Fibroblast of skin of left biceps (primary cell): ENCODE data around the gene ATG2B.

Experiments used
- DNase-seq, 2 experiments: peaks; one replicate each; pipeline ENCODE4 v3.0.0-alpha.2; 2013; ENCODE audit warnings: low read depth in 2 of 2

Gene ATG2B

DNA sequence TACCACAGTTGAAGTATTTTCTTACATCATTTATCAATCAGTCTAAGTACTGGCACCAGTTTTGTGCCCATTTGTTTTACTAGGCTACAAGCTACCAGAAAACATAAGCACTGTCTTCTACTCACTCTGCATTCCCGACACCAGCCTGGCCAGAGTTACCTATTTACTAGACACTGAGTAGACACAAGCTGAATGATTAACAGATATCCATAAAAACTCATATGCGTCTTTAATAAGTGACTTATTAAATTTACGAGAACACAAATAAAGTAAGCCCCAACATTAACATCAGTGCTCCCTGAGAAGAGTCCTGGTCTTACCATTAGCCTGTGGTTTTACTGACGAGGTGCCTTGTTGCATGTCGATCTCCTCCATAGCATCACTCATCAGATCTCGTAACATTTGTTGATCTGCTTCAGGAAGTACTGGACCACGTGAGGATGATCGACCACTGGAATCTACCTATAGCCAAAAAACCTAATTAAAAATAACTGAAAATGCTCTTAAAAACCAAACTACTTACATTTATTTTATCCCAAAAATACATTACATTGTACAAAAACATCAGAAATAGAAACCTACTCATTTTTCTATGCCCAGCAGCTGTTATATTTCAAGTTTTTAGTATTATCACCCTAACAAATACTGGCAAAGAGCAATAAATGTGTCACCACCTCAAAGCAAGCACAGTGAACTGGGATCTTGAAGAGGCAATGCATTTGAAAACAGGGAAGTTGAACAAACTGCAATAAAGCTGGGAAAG is 53.8 kb downstream of the ATG2B start:
- DNase-seq: no peak

DNA sequence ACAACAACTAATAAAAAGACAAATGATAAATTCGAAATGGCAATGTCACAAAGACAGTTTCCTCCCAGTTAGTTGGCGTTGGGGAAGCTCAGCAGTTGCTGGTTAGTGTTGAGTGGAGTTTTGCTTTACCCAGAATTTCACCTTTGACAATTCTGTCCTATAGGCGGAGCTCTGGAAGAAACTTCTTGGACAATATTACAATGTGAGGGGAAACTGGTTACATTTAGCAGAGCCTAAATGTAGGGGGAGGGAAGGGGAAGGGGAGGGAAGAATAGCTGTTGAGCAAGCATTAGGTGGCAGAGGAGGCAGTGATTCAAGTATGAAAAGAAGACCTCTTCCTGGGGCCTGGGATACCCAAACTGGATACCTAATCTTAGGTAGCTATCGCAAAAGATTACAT is 55.7 kb downstream of the ATG2B start:
- DNase-seq: no peak

DNA sequence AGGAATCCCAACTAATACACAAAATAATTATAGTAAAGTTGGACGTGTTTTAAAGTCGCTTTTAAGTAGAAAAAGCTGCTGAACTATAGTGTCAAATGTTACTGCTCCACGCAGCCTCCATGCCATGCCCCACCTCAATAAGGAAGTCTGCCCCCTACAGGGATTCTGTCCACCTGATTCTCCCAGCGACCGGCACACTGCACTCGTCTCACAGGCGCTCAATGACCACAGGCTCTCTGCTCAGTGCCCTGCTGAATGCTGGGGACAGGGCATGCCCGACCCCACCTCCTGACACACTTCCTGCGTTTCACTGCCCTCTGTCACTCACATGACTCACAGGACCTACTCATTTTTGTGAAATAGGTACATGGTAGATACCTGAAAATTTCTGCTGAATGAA is 58.2 kb downstream of the ATG2B start:
- DNase-seq: no peak

DNA sequence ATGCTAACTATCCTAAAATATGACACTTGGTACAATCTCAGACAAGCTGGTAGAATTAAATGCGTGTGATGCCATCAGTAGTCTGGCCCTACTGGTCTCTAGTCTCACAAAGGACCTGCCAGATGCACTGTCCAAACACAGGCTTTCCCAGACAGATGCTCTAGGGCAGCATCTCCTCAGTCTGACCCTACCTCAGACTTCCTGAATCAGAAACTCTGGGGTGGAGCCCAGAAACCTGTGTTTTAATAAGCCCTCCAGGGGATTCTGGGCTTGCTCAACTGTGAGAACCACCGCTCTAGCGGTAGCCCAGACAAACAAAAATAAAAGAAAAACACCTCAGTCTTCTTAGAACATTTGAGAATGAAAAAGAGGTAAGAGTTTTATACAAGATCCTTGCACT is 59.2 kb downstream of the ATG2B start:
- no peak for DNase-seq

- DNase-seq: no peak
Observed at GRCh38 chr14:96299441-96299840, 63.7 kb downstream of the ATG2B start.

GRCh38 chr14:96297997-96298515 is 65.1 kb downstream of the ATG2B start:
- no peak for DNase-seq

- no peak for DNase-seq
Observed at GRCh38 chr14:96297000-96297399, 66.1 kb downstream of the ATG2B start.

GRCh38 chr14:96294246-96294645 is 68.9 kb downstream of the ATG2B start:
- no peak for DNase-seq

DNA sequence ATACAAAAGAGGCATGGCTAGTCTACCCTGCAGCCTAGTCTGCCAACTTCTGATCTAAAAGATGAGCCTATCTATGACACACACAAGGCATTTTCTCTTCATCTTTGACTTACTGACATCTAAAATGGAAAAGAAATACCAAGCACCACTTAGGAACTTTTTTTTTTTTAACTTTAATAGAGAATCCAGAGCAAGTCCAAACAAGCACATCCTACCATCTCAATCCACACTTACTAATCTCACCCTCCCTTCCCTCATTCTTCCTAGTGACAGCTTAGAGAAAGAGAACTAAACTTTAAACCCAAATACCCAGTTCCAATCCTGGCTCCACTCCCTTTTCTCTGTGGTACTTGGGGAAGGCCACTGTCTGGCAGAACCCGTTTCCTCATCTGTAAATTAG is 75.3 kb downstream of the ATG2B start:
- DNase-seq: no peak

GRCh38 chr14:96286251-96286650 is 76.9 kb downstream of the ATG2B start:
- DNase-seq: no peak

GRCh38 chr14:96285667-96286066 is 77.5 kb downstream of the ATG2B start:
- no peak for DNase-seq

DNA sequence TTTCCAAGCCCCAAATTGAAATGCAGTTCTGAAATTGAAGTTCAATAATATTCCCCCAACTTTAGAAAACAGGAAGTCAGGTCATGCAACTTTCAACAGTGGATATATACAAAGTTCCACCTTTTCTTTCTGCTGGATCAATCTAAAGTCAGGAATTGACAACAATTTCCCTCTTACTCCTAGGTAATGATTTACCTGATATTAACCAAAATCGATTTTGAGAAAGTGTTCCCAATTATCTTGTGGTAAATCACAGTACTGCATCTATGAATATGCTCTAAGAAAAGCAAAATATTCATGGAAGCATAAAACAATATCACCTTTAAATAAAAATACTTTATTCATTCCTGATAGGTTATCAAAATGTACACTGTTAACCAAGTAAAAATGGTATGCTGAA is 78.7 kb downstream of the ATG2B start:
- DNase-seq: no peak

- DNase-seq: no peak
Observed at GRCh38 chr14:96284008-96284407, 79.1 kb downstream of the ATG2B start.

GRCh38 chr14:96281486-96281885 is 81.7 kb downstream of the ATG2B start:
- no peak for DNase-seq

DNA sequence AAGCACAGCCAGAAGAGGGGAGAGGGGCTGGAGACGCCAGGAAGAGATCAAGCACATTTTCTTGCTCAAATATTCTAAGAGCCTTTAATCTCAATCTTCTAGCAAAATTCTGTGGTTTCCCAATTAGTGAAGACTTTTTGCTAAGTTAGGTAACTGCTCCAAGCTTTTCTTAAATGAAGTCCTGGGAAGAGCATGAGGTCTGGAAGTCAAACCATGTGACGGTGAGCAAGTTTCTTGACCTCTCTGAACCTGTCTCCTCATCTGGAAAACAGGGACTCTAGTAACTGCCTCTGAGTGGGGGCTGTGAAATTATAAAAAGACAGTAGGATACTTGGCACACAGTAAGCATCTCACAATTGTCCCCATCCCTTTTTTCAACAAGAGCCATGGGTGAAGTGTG is 83.0 kb downstream of the ATG2B start:
- DNase-seq: no peak

GRCh38 chr14:96279564-96279963 is 83.6 kb downstream of the ATG2B start:
- no peak for DNase-seq

GRCh38 chr14:96277890-96278289 is 85.3 kb downstream of the ATG2B start:
- DNase-seq: no peak

DNA sequence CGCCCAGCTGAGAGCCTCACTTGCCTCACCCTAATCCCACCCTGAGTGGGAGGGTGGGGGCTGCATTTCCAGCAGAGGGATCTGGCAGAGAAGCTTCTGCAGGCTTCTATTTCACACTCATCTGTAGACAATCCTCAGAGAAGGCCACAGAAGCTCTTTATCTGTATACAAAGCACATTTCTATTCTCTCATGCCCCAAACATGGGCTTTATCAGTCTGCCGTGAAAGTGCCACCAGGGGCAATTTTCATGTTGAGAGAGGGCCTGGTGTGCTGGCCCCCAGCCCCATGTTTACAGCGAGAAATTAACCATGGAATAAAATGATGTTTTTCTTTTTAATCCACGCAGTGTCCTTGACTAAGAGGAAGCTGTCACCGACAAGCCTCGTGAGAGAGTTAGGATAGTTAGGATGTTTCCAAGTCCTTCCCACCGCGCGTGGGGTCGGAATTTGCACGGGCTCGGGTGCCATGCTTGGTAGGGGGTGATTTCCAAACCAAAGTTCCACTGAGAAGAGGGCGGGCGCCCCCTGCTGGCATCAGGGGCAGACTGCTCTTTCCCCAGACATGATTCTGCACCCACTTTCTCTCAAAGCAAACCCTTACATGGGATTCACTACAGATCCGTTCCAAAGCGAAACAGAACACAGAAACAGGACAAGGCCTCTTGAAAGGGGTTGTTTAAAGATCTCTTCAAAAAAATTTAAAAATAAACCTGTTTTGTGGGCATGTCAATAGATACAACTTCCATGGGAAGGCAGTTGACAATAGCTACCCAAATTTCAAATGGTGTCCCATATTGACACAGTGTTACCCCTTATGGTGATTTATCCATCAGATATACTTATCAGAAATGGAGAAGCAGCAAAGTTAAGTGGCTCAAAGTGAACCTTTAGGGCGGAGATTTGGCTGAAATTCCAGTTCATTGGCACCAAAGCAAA is 87.7 kb downstream of the ATG2B start:
- peak in 1 of 2 experiments; percentile 45 for DNase-seq

GRCh38 chr14:96274543-96274942 is 88.6 kb downstream of the ATG2B start:
- DNase-seq: peak; percentile 80 to 82

DNA sequence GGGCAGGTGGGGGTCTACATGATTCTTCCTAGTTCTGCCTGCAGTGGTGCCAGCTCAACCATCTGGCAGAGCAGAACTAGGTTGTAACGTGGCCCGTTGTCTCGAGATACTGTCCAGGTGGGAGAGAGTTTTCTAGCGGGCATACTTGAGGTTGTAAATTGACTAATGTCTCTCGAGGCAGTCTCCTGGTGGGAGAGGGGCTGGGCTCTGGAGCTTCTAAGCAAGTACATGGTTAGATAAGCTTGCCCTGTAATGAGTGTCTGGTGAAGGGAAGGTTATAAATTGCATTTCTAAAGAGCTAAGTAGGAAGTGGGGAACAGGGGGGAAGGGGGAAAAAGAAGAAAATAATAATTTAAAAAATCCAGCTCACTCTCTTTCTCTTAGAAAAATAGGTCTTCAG is 89.0 kb downstream of the ATG2B start:
- no peak for DNase-seq

DNA sequence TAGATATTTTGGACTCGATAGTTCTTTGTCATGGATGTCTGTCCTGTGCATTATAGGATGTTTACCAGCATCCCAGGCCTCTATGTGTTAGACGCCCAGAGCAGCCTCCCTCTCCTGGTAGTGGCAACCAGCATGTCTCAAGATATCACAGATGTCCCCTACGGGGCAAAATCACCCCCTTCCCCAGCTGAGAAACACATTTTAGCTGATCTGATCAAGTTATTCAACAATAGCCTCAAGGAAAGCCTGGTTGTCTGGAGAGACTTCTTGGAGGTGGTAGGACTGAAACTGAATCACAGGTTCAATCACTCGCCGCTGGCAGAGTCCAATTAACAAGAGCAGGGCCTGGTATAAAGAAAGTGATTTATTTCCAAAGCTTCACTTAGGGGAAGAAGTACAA is 89.5 kb downstream of the ATG2B start:
- no peak for DNase-seq

DNA sequence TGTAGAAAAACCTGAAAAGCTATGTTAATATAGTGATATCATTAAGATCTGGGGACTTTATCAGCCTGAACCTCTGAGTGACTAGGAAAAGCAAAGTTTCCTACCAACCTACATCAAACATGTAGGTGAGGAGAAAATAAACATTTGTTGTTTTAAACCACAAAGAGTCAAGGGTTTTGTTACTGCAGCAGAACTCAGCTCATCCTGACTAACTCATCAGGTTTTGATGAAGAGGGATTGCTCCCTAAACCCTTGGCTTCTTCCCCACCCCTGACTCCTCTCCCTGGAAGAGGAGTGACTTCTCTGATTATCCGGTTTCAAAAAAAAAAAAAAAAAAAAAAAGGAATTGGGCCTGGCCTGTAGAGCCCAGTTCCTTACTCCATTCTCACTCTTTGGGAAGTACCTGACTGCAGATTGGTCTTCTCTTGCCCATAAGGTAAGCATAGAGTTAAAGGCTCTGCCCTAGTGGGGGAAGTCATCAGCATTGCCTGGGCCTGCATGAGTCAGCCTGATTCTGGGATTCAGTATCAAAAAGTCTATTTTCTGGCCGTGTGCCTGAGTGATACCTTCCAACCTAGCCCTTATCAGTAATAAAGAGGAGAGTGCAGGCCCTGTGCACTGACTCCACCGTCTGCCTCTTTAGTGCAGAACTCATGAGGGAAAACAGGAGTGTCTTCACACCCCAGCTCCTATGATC is 90.2 kb downstream of the ATG2B start:
- no peak for DNase-seq
